Cardiac muscle cell (in vitro differentiated cells and primary cell): ENCODE results near the gene SPATA22. TPM values are rescaled to one million over a fixed set of nuclear protein-coding genes. Genes with fewer than 3 reads are reported as not detected.

Source experiments
- DNase-seq, 2 donors: peaks; one replicate each; pipeline versions ENCODE4 v3.0.0 to v3.0.0-alpha.2; 2010 to 2017; ENCODE audit warnings: low read depth in 1 of 2, low spot score in 1 of 2
- H3K27ac ChIP-seq: fragments of 200-600 bp; sonication (generic); 2 replicates; pipeline ENCODE4 v1.5.1; 2016
- H3K27me3 ChIP-seq: fragments of 200-600 bp; sonication (generic); 2 replicates; pipeline ENCODE4 v1.6.0; 2016; ENCODE audit warnings: control low read depth
- H3K36me3 ChIP-seq: fragments of 200-600 bp; sonication (generic); 2 replicates; pipeline ENCODE4 v1.5.1; 2016; ENCODE audit warnings: control low read depth
- H3K4me1 ChIP-seq: fragments of 200-600 bp; sonication (generic); 2 replicates; pipeline ENCODE4 v1.8.1; 2017; ENCODE audit warnings: low read depth, mild to moderate bottlenecking, mixed run types
- H3K4me3 ChIP-seq: fragments of 200-600 bp; sonication (generic); 2 replicates; pipeline ENCODE4 v1.5.1; 2016; ENCODE audit warnings: mild to moderate bottlenecking
- H3K9me3 ChIP-seq: fragments of 200-600 bp; sonication (generic); 2 replicates; pipeline ENCODE4 v1.5.1; 2017; ENCODE audit warnings: low read depth, mild to moderate bottlenecking, control low read depth
- CTCF ChIP-seq: IDR thresholded peaks from 2 replicates; pipeline ENCODE4 v1.5.1; 2012; ENCODE audit warnings: low read depth, mild to moderate bottlenecking, low read length
- polyA plus RNA-seq: library from polyadenylated mRNA; unstranded; fragments of >200 nt; fragmentation: Nextera tagmentation; extraction: Ambion mirVana; gene quantifications from 2 replicates; pipeline ENCODE4 v1.2.1, GENCODE V29; 2016
- total RNA-seq: library from RNA; depleted of rRNA; stranded (reverse); fragments of >200 nt; gene quantifications from 2 replicates; pipeline ENCODE4 v1.2.3, GENCODE V29; 2016

Gene SPATA22
- total and polyA plus RNA-seq, 2 experiments from 2014 or later = not detected

- DNase-seq = peak in 1 of 2 donors; percentile 14
- TF ChIP-seq CTCF = no peak
- Histone ChIP-seq H3K27me3 (no peaks in the 10 kb centered on the region), H3K9me3 (no peaks in the 10 kb centered on the region), H3K4me1 (peaks cover 9% of the 10 kb centered on the region), H3K4me3 (no peak overlapping the region), H3K27ac (peak overlapping the region; percentile 94), H3K36me3 (no peaks in the 10 kb centered on the region)
These were observed 40.4 kb upstream of the SPATA22 start for GRCh38 chr17:3511852-3512504.

- peaks cover 9% of the 10 kb centered on the region for H3K4me1 ChIP-seq
- no peaks in the 10 kb centered on the region for H3K27me3 ChIP-seq
- no peak overlapping the region for H3K4me3 ChIP-seq
- no peak for DNase-seq
- H3K9me3 ChIP-seq = no peaks in the 10 kb centered on the region
- no peaks in the 10 kb centered on the region for H3K36me3 ChIP-seq
- H3K27ac ChIP-seq = no peak overlapping the region
- no peak for TF ChIP-seq CTCF
These were observed 38.5 kb upstream of the SPATA22 start for GRCh38 chr17:3510090-3510489.

GRCh38 chr17:3507869-3508268, 36.2 kb upstream of the SPATA22 start:
- Histone ChIP-seq H3K27me3 (no peaks in the 10 kb centered on the region), H3K4me3 (no peak overlapping the region), H3K9me3 (no peaks in the 10 kb centered on the region), H3K27ac (no peak overlapping the region), H3K36me3 (no peaks in the 10 kb centered on the region), H3K4me1 (peaks cover 9% of the 10 kb centered on the region)
- TF ChIP-seq CTCF = no peak
- DNase-seq = no peak

GRCh38 chr17:3507071-3507470, 35.5 kb upstream of the SPATA22 start:
- DNase-seq = no peak
- Histone ChIP-seq H3K4me3 (no peak overlapping the region), H3K36me3 (no peaks in the 10 kb centered on the region), H3K9me3 (no peaks in the 10 kb centered on the region), H3K27me3 (no peaks in the 10 kb centered on the region), H3K27ac (no peak overlapping the region), H3K4me1 (peaks cover 2% of the 10 kb centered on the region)
- TF ChIP-seq CTCF = no peak

- no peak for DNase-seq
These were observed 34.4 kb upstream of the SPATA22 start for GRCh38 chr17:3506054-3506453.

More at GRCh38 chr17:3506054-3506453, 34.4 kb upstream of the SPATA22 start:
- TF ChIP-seq CTCF = no peak
- H3K4me1 ChIP-seq = no peaks in the 10 kb centered on the region
- H3K27me3 ChIP-seq = no peaks in the 10 kb centered on the region
- H3K36me3 ChIP-seq = no peaks in the 10 kb centered on the region
- H3K27ac ChIP-seq = no peak overlapping the region
- no peak overlapping the region for H3K4me3 ChIP-seq
- no peaks in the 10 kb centered on the region for H3K9me3 ChIP-seq
